Fibroblast of the aortic adventitia (primary cell): ENCODE data around the gene CXCR2. TPM values are rescaled to one million over a fixed set of nuclear protein-coding genes. Genes with fewer than 3 reads are reported as not detected.
A peak's percentile ranks its signal among the peaks of the same experiment; 100 is the strongest.

Source experiments
- DNase-seq: peaks from one replicate; pipeline ENCODE4 v3.0.0-alpha.2; 2010; ENCODE audit warnings: low read depth
- H3K4me3 ChIP-seq: 2 replicates; pipeline ENCODE4 v1.5.1; 2011; ENCODE audit warnings: low read depth, mild to moderate bottlenecking, control low read depth, low read length, moderate library complexity
- CTCF ChIP-seq: IDR thresholded peaks from 2 replicates; pipeline ENCODE4 v1.5.1; 2011; ENCODE audit warnings: mild to moderate bottlenecking, low read length, control low read depth, inconsistent platforms; ENCODE audit not compliant: insufficient read depth
- total RNA-seq: library from RNA; depleted of rRNA; stranded (reverse); fragments of >200 nt; gene quantifications from 2 replicates; pipeline ENCODE4 v1.2.3, GENCODE V29; 2012; ENCODE audit warnings: low replicate concordance

The CXCR2 gene
- total RNA-seq, 1 donor: not detected

- TF ChIP-seq CTCF: peak; percentile 81
- peak; percentile 81 for DNase-seq
These were observed 60.5 kb downstream of the CXCR2 start for GRCh38 chr2:218186355-218186766.

More at GRCh38 chr2:218186355-218186766, 60.5 kb downstream of the CXCR2 start:
- H3K4me3 ChIP-seq: no peak overlapping the region

Other genes starting within 250 kb of the CXCR2 start
- gene TNS1, start 123.0 kb upstream of the CXCR2 start, total RNA-seq: 54.5 and 116 TPM in 2 replicates
- gene RUFY4, start 56.8 kb upstream of the CXCR2 start, total RNA-seq: not detected in 2 replicates
- gene CXCR1, start 40.9 kb downstream of the CXCR2 start, total RNA-seq: not detected in 2 replicates
- 121 and 368 TPM in 2 replicates for gene ARPC2, start 91.2 kb downstream of the CXCR2 start, total RNA-seq
- 0.27 TPM in 1 of 2 replicates, not detected in the other for gene GPBAR1, start 135.0 kb downstream of the CXCR2 start, total RNA-seq
- gene AAMP, start 144.1 kb downstream of the CXCR2 start, total RNA-seq: 64.4 and 262 TPM in 2 replicates
- gene PNKD, start 144.5 kb downstream of the CXCR2 start, total RNA-seq: 17.4 and 27.2 TPM in 2 replicates
- 107 and 185 TPM in 2 replicates for gene TMBIM1, start 166.5 kb downstream of the CXCR2 start, total RNA-seq
- not detected in 2 replicates for gene CATIP, start 230.8 kb downstream of the CXCR2 start, total RNA-seq